ENCODE measurements around the gene SLC38A11. TPM values are rescaled to one million over a fixed set of nuclear protein-coding genes. Genes with fewer than 3 reads are reported as not detected.

Gene SLC38A11
- total and polyA plus RNA-seq, 10 of the 15 experiments (the other 5 are each of a cell fraction or from before 2014, with no cell fraction given), result not detected

GRCh38 chr2:164899121-164899520 is 56.2 kb downstream of the SLC38A11 start:
- no peaks in the 10 kb centered on the region for H4K20me1 ChIP-seq (ENCODE audit: control insufficient read depth, insufficient read depth)
- POLR2A ChIA-PET, result no interaction called here
- intact Hi-C loops (cut with micrococcal nuclease; ENCODE audit: unreplicated experiment), result no loop called here

More at GRCh38 chr2:164899121-164899520, 56.2 kb downstream of the SLC38A11 start:
- Histone ChIP-seq H3K4me2 (ENCODE audit: control insufficient read depth, insufficient read depth) (no peak overlapping the region), H3K9me3 (replicated peaks; ENCODE audit: control insufficient read depth, insufficient read depth, low read length) (no peaks in the 10 kb centered on the region), H3K4me1 (ENCODE audit: control insufficient read depth, insufficient read depth, low read length) (no peaks in the 10 kb centered on the region), H3K27me3 (replicated peaks in 1 of 2; ENCODE audit: control insufficient read depth in 2 of 2, insufficient read depth in 2 of 2, low read length in 1 of 2) (no peaks in the 10 kb centered on the region; a peak in 1 of 4 replicates), H3K27ac (ENCODE audit: control insufficient read depth, insufficient read depth) (no peak overlapping the region), H3K79me2 (ENCODE audit: control insufficient read depth, insufficient read depth, low read length) (no peaks in the 10 kb centered on the region), H3K9ac (ENCODE audit: control insufficient read depth, insufficient read depth, low read length) (no peak overlapping the region), H2AFZ (ENCODE audit: control insufficient read depth, low read depth, low read length) (no peak overlapping the region), H3K36me3 (ENCODE audit: control insufficient read depth in 2 of 2, insufficient read depth in 2 of 2, low read length in 1 of 2) (no peaks in the 10 kb centered on the region), H3K4me3 (no peak overlapping the region)
- WGBS (ENCODE audit: insufficient coverage, insufficient replicate concordance, low lambda C conversion rate, missing lambda C conversion rate), result 26% methylated on average over 1 of the region's 1 CpG
- in situ Hi-C loops (cut with MboI), result no loop called here
- ChIA-PET SMC1A (ENCODE audit: uncharacterized antibody, unreplicated experiment) (no interaction called here), RAD21 (ENCODE audit: unreplicated experiment) (no interaction called here), CTCF (no interaction called here)
- no peak for TF ChIP-seq NKRF (conservative IDR thresholded peaks at IDR 0.05)
- no peak for TF ChIP-seq ZNF687 (IDR thresholded peaks at IDR 0.05)
- TF ChIP-seq BACH1 (IDR thresholded peaks at IDR 0.05; ENCODE audit: borderline replicate concordance), result no peak
- no peak for TF ChIP-seq ZZZ3 (IDR thresholded peaks at IDR 0.05; ENCODE audit: control insufficient read depth, insufficient read length, low read depth)
- no peak for TF ChIP-seq HDAC2 (IDR thresholded peaks at IDR 0.05)
- no TSS peak for BruUV-seq (replicated peaks)
- FAIRE-seq (no peak), DNase-seq (ENCODE audit: low read depth, low spot score) (no peak), ATAC-seq (no peak)
